Heart left ventricle (tissue), 13 donors: ENCODE data around the gene MAGEA12.
"Not testable (repeated sequence)": the region's sequence is repeated elsewhere in the genome, so short reads cannot be mapped to it uniquely, and the experiment has no call there.

Experiments used
- POLR2A ChIP-seq, 2 donors: fragments of 450-650 bp; IDR thresholded peaks; one replicate each; pipeline ENCODE4 v1.6.1; 2017; ENCODE audit warnings: antibody characterized with exemption in 2 of 2, mild to moderate bottlenecking in 2 of 2, moderate library complexity in 2 of 2
- TF ChIP-seq, protein P1 (sequence below), 12 donors: fragments of 200-600 bp; sonication (generic) in 4 of 12; IDR thresholded peaks; one replicate each; pipeline versions ENCODE4 v1.5.0 to v1.8.0; 2018 to 2022; ENCODE audit warnings: antibody characterized with exemption in 12 of 12, mild to moderate bottlenecking in 5 of 12
- donor health status: ischemic (EF 13 %, LVEDD 7.1; RV severe dilation, severe dysfunction).
- donor health status: DM: no; HTN: yes; CAD: no.
- donor health status: DM: no; HTN: no; CAD: no.
- donor health status: ischemic (EF 25% LVEDD 6.9; RV normal size, moderate dysfunction).
- donor health status: ischemic (EF 25% LVEDD 5.7; RV mildly dilated, moderate dysfunction).
- donor health status: ischemic (EF 35%, LVEDD 5.7; RV mildly dilated, moderate dysfunction).
- donor health status: nonischemic (EF 11% LVEDD 7.7; RV severe dilation, severe dysfunction).
- donor health status: DM: yes; HTN: yes; CAD: no.
- donor health status: PGD.
- donor health status: ischemic (EF 29% LVEDD 5.4; RV normal size, mild dysfunction).
- donor health status: nonischemic (EF 23%, LVEDD 6.1; RV moderate dilation, normal function).

GRCh38 chrX:152706500-152706899 lies 27.1 kb upstream of the MAGEA12 start:
- TF ChIP-seq, protein P1, sequence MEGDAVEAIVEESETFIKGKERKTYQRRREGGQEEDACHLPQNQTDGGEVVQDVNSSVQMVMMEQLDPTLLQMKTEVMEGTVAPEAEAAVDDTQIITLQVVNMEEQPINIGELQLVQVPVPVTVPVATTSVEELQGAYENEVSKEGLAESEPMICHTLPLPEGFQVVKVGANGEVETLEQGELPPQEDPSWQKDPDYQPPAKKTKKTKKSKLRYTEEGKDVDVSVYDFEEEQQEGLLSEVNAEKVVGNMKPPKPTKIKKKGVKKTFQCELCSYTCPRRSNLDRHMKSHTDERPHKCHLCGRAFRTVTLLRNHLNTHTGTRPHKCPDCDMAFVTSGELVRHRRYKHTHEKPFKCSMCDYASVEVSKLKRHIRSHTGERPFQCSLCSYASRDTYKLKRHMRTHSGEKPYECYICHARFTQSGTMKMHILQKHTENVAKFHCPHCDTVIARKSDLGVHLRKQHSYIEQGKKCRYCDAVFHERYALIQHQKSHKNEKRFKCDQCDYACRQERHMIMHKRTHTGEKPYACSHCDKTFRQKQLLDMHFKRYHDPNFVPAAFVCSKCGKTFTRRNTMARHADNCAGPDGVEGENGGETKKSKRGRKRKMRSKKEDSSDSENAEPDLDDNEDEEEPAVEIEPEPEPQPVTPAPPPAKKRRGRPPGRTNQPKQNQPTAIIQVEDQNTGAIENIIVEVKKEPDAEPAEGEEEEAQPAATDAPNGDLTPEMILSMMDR (IDR thresholded peaks at IDR 0.05) = not testable (repeated sequence)
- not testable (repeated sequence) for TF ChIP-seq POLR2A (IDR thresholded peaks at IDR 0.05)
